GM23338 (cell line): Measurements from ENCODE around the gene LFNG. TPM values are rescaled to one million over a fixed set of nuclear protein-coding genes. Genes with fewer than 3 reads are reported as not detected.

Experiments
- ATAC-seq: fragments of 200-7000 bp; cut with Tn5 transposase; 3 replicates; pipeline ENCODE4 v1.9.1; 2020
- DNase-seq: peaks from one replicate; pipeline ENCODE4 v3.0.0-alpha.2; 2015; ENCODE audit warnings: low spot score
- H2AFZ ChIP-seq: fragments of 200-600 bp; sonication (generic); 2 replicates; pipeline ENCODE4 v1.8.0; 2016; ENCODE audit warnings: antibody characterized with exemption, mild to moderate bottlenecking, moderate library complexity
- H3F3A ChIP-seq: fragments of 200-600 bp; sonication (generic); replicated peaks from 2 replicates; pipeline ENCODE4 v1.8.0; 2017; ENCODE audit warnings: antibody characterized with exemption, mixed run types, low read depth
- H3K27ac ChIP-seq: fragments of 200-600 bp; sonication (generic); 2 replicates; pipeline ENCODE4 v1.6.1; 2016; ENCODE audit warnings: low read depth
- H3K27me3 ChIP-seq: fragments of 200-600 bp; sonication (generic); 2 replicates; pipeline ENCODE4 v1.8.0; 2016; ENCODE audit warnings: mild to moderate bottlenecking, mixed run types, moderate library complexity; ENCODE audit not compliant: insufficient read depth
- H3K36me3 ChIP-seq: fragments of 200-600 bp; sonication (generic); 2 replicates; pipeline ENCODE4 v1.8.0; 2016; ENCODE audit warnings: mild to moderate bottlenecking; ENCODE audit not compliant: insufficient read depth
- H3K4me1 ChIP-seq: fragments of 200-600 bp; sonication (generic); 2 replicates; pipeline ENCODE4 v1.8.0; 2016; ENCODE audit warnings: mild to moderate bottlenecking, moderate library complexity; ENCODE audit not compliant: insufficient read depth
- H3K4me2 ChIP-seq: fragments of 200-600 bp; sonication (generic); 2 replicates; pipeline ENCODE4 v1.7.1; 2017; ENCODE audit warnings: mixed run types
- H3K4me3 ChIP-seq: fragments of 200-600 bp; sonication (generic); 2 replicates; pipeline ENCODE4 v1.6.1; 2016; ENCODE audit warnings: mixed run types
- H3K79me2 ChIP-seq: fragments of 200-600 bp; sonication (generic); replicated peaks from 2 replicates; pipeline ENCODE4 v1.8.0; 2017; ENCODE audit warnings: mild to moderate bottlenecking; ENCODE audit not compliant: insufficient read depth
- H3K9me2 ChIP-seq: fragments of 200-600 bp; sonication (generic); 2 replicates; pipeline ENCODE4 v1.8.0; 2017; ENCODE audit not compliant: insufficient read depth
- H4K20me1 ChIP-seq: fragments of 200-600 bp; sonication (generic); replicated peaks from 2 replicates; pipeline ENCODE4 v1.8.0; 2017; ENCODE audit warnings: mild to moderate bottlenecking; ENCODE audit not compliant: insufficient read depth
- H3K27ac Mint-ChIP-seq: 2 replicates; pipeline ENCODE4 v1.8.0; 2020; ENCODE audit warnings: inconsistent platforms, mild to moderate bottlenecking, moderate library complexity, mixed read lengths
- H3K27me3 Mint-ChIP-seq: 3 replicates; pipeline ENCODE4 v1.8.0; 2022; ENCODE audit warnings: low read depth, mild to moderate bottlenecking, moderate library complexity, mixed read lengths, inconsistent platforms; ENCODE audit not compliant: insufficient read depth, poor library complexity
- H3K36me3 Mint-ChIP-seq: 3 replicates; pipeline ENCODE4 v1.8.0; 2021; ENCODE audit warnings: low read depth, mild to moderate bottlenecking, inconsistent platforms, moderate library complexity, mixed read lengths
- H3K4me1 Mint-ChIP-seq: 3 replicates; pipeline ENCODE4 v1.8.0; 2020; ENCODE audit warnings: mild to moderate bottlenecking, inconsistent platforms, mixed read lengths
- H3K4me3 Mint-ChIP-seq: 3 replicates; pipeline ENCODE4 v1.8.0; 2021; ENCODE audit warnings: moderate library complexity, mild to moderate bottlenecking, inconsistent platforms, mixed read lengths
- H3K9me3 Mint-ChIP-seq: 3 replicates; pipeline ENCODE4 v1.8.0; 2020; ENCODE audit warnings: moderate library complexity, mild to moderate bottlenecking, inconsistent platforms, mixed read lengths
- CREB1 ChIP-seq: fragments of 250-450 bp; sonication (Bioruptor Pico); IDR thresholded peaks from 2 replicates; pipeline ENCODE4 v1.5.0; 2020; ENCODE audit warnings: low read depth, mild to moderate bottlenecking, moderate library complexity
- ETS1 ChIP-seq: IDR thresholded peaks from 2 replicates; pipeline ENCODE4 v1.6.1; 2016; ENCODE audit warnings: antibody characterized with exemption
- EZH2 ChIP-seq: fragments of 200-600 bp; sonication (generic); IDR thresholded peaks from one replicate; pipeline ENCODE4 v1.8.0; 2017; ENCODE audit warnings: antibody characterized with exemption, mild to moderate bottlenecking, low read depth; ENCODE audit not compliant: unreplicated experiment
- JUNB ChIP-seq: IDR thresholded peaks from one replicate; pipeline ENCODE4 v1.6.1; 2016; ENCODE audit warnings: antibody characterized with exemption; ENCODE audit not compliant: unreplicated experiment
- NANOG ChIP-seq: IDR thresholded peaks from 2 replicates; pipeline ENCODE4 v1.6.1; 2016; ENCODE audit warnings: antibody characterized with exemption, borderline replicate concordance
- POLR2AphosphoS5 ChIP-seq: IDR thresholded peaks from 2 replicates; pipeline ENCODE4 v1.6.1; 2016; ENCODE audit warnings: antibody characterized with exemption, low read depth
- REST ChIP-seq: IDR thresholded peaks from one replicate; pipeline ENCODE4 v1.6.1; 2018; ENCODE audit warnings: antibody characterized with exemption; ENCODE audit not compliant: unreplicated experiment
- STAT1 ChIP-seq: IDR thresholded peaks from one replicate; pipeline ENCODE4 v1.6.1; 2016; ENCODE audit warnings: antibody characterized with exemption; ENCODE audit not compliant: unreplicated experiment
- ZNF114 ChIP-seq: fragments of 250-450 bp; sonication (Bioruptor Pico); IDR thresholded peaks from 2 replicates; pipeline ENCODE4 v1.5.0; 2020; ENCODE audit warnings: mild to moderate bottlenecking, moderate library complexity
- ZNF331 ChIP-seq: fragments of 250-450 bp; sonication (Bioruptor Pico); IDR thresholded peaks from 2 replicates; pipeline ENCODE4 v1.5.0; 2020; ENCODE audit warnings: low read depth, mild to moderate bottlenecking, moderate library complexity
- polyA plus RNA-seq: library from polyadenylated mRNA; unstranded; fragments of >200 nt; fragmentation: Nextera tagmentation; extraction: Ambion mirVana; gene quantifications from 2 replicates; pipeline ENCODE4 v1.2.1, GENCODE V29; 2016
- total RNA-seq: library from RNA; depleted of rRNA; stranded (reverse); fragments of >200 nt; shearing (Covaris generic); gene quantifications from 2 replicates; pipeline ENCODE4 v1.2.3, GENCODE V29; 2014

The LFNG gene
- total and polyA plus RNA-seq, 2 experiments from 2014 or later, result 1.7 to 35.4 TPM

GRCh38 chr7:2508327-2509215 lies 11.0 kb upstream of the LFNG start:
- ATAC-seq, result no peak
- Histone ChIP-seq H3K27me3 (no peaks in the 10 kb centered on the region), H3K9me2 (no peaks in the 10 kb centered on the region), H3K36me3 (no peaks in the 10 kb centered on the region), H3K4me1 (no peaks in the 10 kb centered on the region), H3K27ac (0 out of 2 replicates have a peak overlapping the region, but pooled peaks have one; percentile 32), H3K79me2 (no peaks in the 10 kb centered on the region), H3F3A (0 out of 2 replicates have a peak, but pooled peaks cover 10% of the 10 kb centered on the region), H4K20me1 (no peaks in the 10 kb centered on the region), H2AFZ (no peak overlapping the region), H3K4me2 (no peak overlapping the region), H3K4me3 (no peak overlapping the region)
- peaks cover 11% of the 10 kb centered on the region; the same call in 2 of the 3 replicates for H3K4me1 Mint-ChIP-seq
- H3K4me3 Mint-ChIP-seq, result no peak overlapping the region
- H3K27me3 Mint-ChIP-seq, result peaks cover 8% of the 10 kb centered on the region
- no peaks in the 10 kb centered on the region for H3K36me3 Mint-ChIP-seq
- DNase-seq, result no peak
- H3K9me3 Mint-ChIP-seq, result no peaks in the 10 kb centered on the region
- no peak for TF ChIP-seq ZNF331 (CRISPR knock-in tag)
- no peak for TF ChIP-seq ETS1
- no peak for TF ChIP-seq EZH2
- TF ChIP-seq POLR2AphosphoS5, result no peak
- no peak for TF ChIP-seq REST
- TF ChIP-seq STAT1, result no peak
- no peak for TF ChIP-seq NANOG
- TF ChIP-seq ZNF114 (CRISPR knock-in tag), result no peak
- TF ChIP-seq CREB1 (CRISPR knock-in tag), result no peak
- TF ChIP-seq JUNB, result no peak
- H3K27ac Mint-ChIP-seq, result no peak overlapping the region; the same call in 1 of the 2 replicates
